Thymus (tissue), 11 donors: ENCODE measurements around the gene KCNMB2. TPM values are rescaled to one million over a fixed set of nuclear protein-coding genes. Genes with fewer than 3 reads are reported as not detected.

Experiments used
- DNase-seq, 9 donors: peaks; one replicate each; pipeline ENCODE4 v3.0.0-alpha.2; 2013; ENCODE audit warnings: low spot score in 9 of 9, low read depth in 6 of 9, missing footprints in 1 of 9
- H3K27ac ChIP-seq, 2 donors: one replicate each; pipeline ENCODE4 v1.5.1; 2013; ENCODE audit warnings: control low read depth in 1 of 2, low read depth in 1 of 2, low read length in 1 of 2, mild to moderate bottlenecking in 1 of 2, moderate library complexity in 1 of 2
- H3K27me3 ChIP-seq, 2 donors: one replicate each; pipeline ENCODE4 v1.5.1; 2013; ENCODE audit warnings: low read length in 1 of 2; ENCODE audit not compliant: control insufficient read depth in 2 of 2, insufficient read depth in 1 of 2
- H3K36me3 ChIP-seq, 2 donors: one replicate each; pipeline ENCODE4 v1.5.1; 2013; ENCODE audit warnings: low read length in 1 of 2, mild to moderate bottlenecking in 1 of 2, moderate library complexity in 1 of 2; ENCODE audit not compliant: control insufficient read depth in 2 of 2, insufficient read depth in 2 of 2
- H3K4me1 ChIP-seq, 2 donors: one replicate each; pipeline ENCODE4 v1.5.1; 2013; ENCODE audit warnings: low read length in 2 of 2; ENCODE audit not compliant: control insufficient read depth in 2 of 2, insufficient read depth in 2 of 2
- H3K4me3 ChIP-seq, 2 donors: one replicate each; pipeline ENCODE4 v1.5.1; 2013; ENCODE audit warnings: low read length in 2 of 2, control low read depth in 1 of 2, mild to moderate bottlenecking in 1 of 2
- H3K9me3 ChIP-seq, 2 donors: one replicate each; pipeline ENCODE4 v1.5.1; 2013; ENCODE audit warnings: low read length in 1 of 2, mild to moderate bottlenecking in 1 of 2; ENCODE audit not compliant: control insufficient read depth in 2 of 2, insufficient read depth in 1 of 2
- WGBS: extraction: QIAGEN DNeasy Blood & Tissue Kit; methylation state at CpG from one replicate; pipeline ENCODE4 v1.1.7; 2013; 5-methylcytosine and 5-hydroxymethylcytosine counted together
- polyA plus RNA-seq: library from polyadenylated mRNA; stranded (reverse); fragments of 200-250 nt; gene quantifications from one replicate; pipeline ENCODE4 v1.2.3, GENCODE V29; 2013
- total RNA-seq: library from RNA; stranded (reverse); fragments of 120-200 nt; gene quantifications from one replicate; pipeline ENCODE4 v1.2.4, GENCODE V29; 2013
- donor health status: healthy.

Gene KCNMB2
- total and polyA plus RNA-seq, 2 donors: 0.09 to 0.19 TPM

DNA sequence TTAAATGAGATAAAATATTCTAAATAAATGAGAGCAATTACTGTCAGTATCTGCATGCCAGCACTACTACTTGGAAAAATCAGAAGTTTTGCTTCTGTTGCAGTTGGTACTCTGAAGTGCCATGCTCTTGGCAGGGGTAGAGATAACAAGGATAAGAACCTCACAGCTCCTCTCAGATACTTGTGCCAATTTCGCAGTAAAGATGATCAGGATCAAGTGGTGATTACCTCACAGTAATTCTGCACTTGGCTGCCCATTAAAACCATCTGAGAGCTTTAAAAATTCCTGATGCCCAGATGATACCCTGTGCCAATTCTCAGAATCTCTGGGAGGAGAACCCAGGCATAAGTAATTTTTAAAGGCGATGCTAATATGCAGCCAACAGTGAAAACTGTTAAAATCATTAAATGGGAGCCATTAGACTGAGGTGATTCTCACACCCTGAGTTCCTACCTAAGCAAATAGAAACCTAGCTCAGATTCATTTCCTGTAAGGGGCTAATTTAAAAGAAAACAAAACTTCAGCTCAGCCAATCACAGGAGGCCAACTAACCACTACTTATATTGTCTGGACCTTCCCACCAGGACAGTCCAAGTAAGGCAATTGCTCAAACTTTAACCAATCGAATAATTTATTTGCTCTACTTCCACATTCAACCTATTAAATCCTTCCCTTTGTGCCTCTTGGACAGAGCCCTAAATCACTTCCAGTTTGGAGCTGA, 171.2 kb downstream of the KCNMB2 start:
- Histone ChIP-seq H3K4me3 (no peak overlapping the region), H3K4me1 (no peaks in the 10 kb centered on the region), H3K36me3 (no peaks in the 10 kb centered on the region), H3K9me3 (no peaks in the 10 kb centered on the region), H3K27ac (no peak overlapping the region), H3K27me3 (no peaks in the 10 kb centered on the region)
- WGBS: 91% methylated on average over 3 of the region's 3 CpGs
- no peak for DNase-seq

GRCh38 chr3:178709051-178709450, 172.8 kb downstream of the KCNMB2 start:
- Histone ChIP-seq H3K9me3 (no peaks in the 10 kb centered on the region), H3K27ac (no peak overlapping the region), H3K36me3 (no peaks in the 10 kb centered on the region), H3K27me3 (no peaks in the 10 kb centered on the region), H3K4me3 (no peak overlapping the region), H3K4me1 (no peaks in the 10 kb centered on the region)
- 64% methylated on average over 6 of the region's 6 CpGs for WGBS
- DNase-seq: no peak

DNA sequence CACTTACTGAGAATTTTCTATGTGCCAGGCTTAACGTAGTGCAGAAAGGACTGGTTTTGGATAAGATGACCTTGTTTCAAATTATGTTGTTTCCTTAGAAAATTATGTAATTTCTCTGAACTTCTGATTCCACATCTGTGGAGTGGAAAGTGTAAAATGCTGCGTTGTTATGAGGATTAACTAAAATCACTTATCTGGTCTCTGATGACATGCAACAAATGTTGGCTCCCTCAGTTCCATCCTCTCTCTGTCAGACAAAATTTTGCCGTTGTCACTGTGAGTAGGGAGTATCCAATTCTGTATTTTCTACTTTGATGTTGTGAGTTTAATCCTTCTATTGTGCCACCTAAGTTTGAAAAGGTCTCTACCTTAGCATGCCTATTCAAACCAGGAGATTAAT, 175.5 kb downstream of the KCNMB2 start:
- no peak overlapping the region for H3K4me3 ChIP-seq
- 64% methylated on average over 3 of the region's 3 CpGs for WGBS
- H3K9me3 ChIP-seq: no peaks in the 10 kb centered on the region
- H3K27me3 ChIP-seq: no peaks in the 10 kb centered on the region
- DNase-seq: no peak
- no peaks in the 10 kb centered on the region for H3K36me3 ChIP-seq
- no peak overlapping the region for H3K27ac ChIP-seq
- no peaks in the 10 kb centered on the region for H3K4me1 ChIP-seq

- Histone ChIP-seq H3K9me3 (no peaks in the 10 kb centered on the region), H3K27me3 (no peaks in the 10 kb centered on the region), H3K4me3 (no peak overlapping the region), H3K27ac (no peak overlapping the region), H3K36me3 (no peaks in the 10 kb centered on the region), H3K4me1 (no peaks in the 10 kb centered on the region)
- WGBS: 96% methylated on average over 5 of the region's 5 CpGs
- DNase-seq: no peak
Measured at GRCh38 chr3:178712247-178712646, 176.0 kb downstream of the KCNMB2 start.

DNA sequence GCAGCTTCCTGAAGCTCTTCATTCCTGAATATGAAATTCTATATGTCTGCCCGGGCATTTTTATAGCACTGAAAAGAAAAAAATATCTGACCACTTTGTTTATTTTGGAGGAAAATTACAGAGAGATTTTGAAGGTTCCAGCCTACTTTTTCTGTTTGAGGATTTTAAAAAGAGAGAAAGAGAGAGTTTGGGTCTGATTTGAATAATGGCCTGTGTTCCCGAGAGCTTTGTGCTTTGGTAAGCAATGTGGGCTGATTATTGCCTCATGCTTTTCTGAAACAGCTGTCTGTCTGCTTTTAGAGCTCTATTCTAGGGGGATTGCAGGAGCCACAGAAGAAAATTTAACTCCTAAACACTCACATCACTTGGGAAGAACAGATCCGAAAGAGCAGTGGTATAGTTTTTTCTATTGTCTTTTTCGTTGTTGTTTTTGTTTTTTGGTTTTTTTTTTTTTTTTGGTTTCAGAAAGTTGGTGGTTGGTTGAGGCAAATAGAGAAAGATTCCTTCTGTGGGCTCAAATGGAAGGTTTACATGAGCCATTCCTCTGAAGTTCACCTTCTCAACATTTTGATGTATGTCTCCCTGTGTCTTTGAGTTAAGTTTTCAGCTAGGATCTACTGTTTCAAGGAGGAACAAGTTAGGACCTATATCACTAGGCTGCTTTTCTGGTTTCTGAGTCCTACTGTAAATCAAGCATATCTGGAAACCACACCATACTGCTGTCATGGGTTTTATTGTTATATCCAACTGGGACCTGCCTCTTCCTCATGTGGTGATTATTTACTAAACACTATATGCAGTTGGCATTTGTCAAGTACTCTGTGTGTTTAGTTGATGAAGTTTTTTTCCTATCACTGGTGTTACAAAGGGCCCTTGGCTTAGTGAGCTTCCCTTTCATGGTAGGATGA, 178.9 kb downstream of the KCNMB2 start:
- Histone ChIP-seq H3K36me3 (no peaks in the 10 kb centered on the region), H3K27ac (no peak overlapping the region), H3K4me1 (no peaks in the 10 kb centered on the region), H3K9me3 (no peaks in the 10 kb centered on the region), H3K27me3 (no peaks in the 10 kb centered on the region), H3K4me3 (no peak overlapping the region)
- DNase-seq: peak in 1 of 9 donors; percentile 7
- WGBS: 88% methylated on average over 4 of the region's 4 CpGs

DNA sequence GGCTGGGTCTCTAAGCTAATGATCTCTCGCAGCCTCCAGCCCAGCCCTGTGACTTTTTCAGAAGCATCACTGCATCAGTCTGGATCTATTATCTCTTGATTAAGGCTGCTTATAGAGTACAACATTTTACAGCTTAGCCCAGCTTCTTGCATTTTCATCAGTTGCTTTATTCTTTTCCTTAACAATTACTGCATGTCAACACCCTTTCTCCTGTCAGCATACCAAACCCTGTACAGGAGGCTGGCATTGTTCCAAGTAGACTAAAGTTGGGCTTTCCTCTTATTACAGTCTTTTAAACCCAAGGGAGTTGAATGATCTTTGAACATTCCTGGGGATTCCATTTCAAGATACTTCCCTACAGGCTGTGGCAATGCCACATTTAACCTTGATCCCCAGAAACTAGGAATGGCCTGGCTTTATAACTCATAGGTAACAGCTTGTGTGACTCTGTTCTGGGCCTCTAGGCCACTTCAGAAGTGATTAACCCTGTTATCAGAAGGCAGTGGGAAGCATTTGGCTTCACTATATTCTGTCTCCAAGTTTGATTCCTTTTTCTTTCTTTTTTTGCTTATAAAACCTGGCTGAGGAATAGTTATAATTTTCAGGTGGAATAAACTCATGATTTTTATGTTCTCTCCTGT, 182.9 kb downstream of the KCNMB2 start:
- no peaks in the 10 kb centered on the region for H3K4me1 ChIP-seq
- H3K9me3 ChIP-seq: peaks cover 0 to 4% of the 10 kb centered on the region in 2 donors
- H3K27ac ChIP-seq: no peak overlapping the region
- no peaks in the 10 kb centered on the region for H3K36me3 ChIP-seq
- peak in 1 of 9 donors; percentile 3 for DNase-seq
- no peaks in the 10 kb centered on the region for H3K27me3 ChIP-seq
- 93% methylated on average over 1 of the region's 1 CpG for WGBS
- H3K4me3 ChIP-seq: no peak overlapping the region

DNA sequence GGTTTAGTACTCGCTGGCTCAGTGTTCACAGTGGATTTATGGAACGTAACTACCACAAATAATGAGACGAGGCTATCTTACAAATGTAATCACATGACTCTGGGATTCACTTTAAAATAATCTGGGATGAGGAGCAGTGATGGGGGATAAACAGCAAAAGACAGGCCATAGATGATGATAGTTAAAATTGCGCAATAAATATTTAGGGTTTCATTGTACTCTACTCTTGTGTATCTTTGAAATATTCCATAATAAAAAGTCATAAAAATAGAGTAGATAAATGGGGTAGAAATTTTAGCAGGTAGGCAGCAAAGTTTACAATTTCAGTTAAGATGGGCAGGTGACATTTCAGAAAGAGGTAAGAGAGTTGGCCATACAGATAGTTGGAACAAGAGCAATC, 196.6 kb downstream of the KCNMB2 start:
- Histone ChIP-seq H3K27ac (no peak overlapping the region), H3K36me3 (no peaks in the 10 kb centered on the region), H3K4me1 (no peaks in the 10 kb centered on the region), H3K9me3 (no peaks in the 10 kb centered on the region), H3K4me3 (no peak overlapping the region), H3K27me3 (no peaks in the 10 kb centered on the region)
- DNase-seq: no peak
- 93% methylated on average over 4 of the region's 4 CpGs for WGBS

- H3K4me3 ChIP-seq: no peak overlapping the region
- H3K36me3 ChIP-seq: no peaks in the 10 kb centered on the region
- no peak for DNase-seq
- no peak overlapping the region for H3K27ac ChIP-seq
- WGBS: 94% methylated on average over 4 of the region's 4 CpGs
- H3K9me3 ChIP-seq: no peaks in the 10 kb centered on the region
- H3K4me1 ChIP-seq: no peaks in the 10 kb centered on the region
- H3K27me3 ChIP-seq: no peaks in the 10 kb centered on the region
Measured at GRCh38 chr3:178735032-178735674, 198.9 kb downstream of the KCNMB2 start.
